Spleen (tissue), 11 donors: ENCODE measurements around the gene FBN2. TPM values are rescaled to one million over a fixed set of nuclear protein-coding genes. Genes with fewer than 3 reads are reported as not detected.

Experiments
- DNase-seq: peaks from one replicate; pipeline ENCODE4 v3.0.0-alpha.2; 2020
- H3K27ac ChIP-seq, 8 donors: fragments of 200-600 bp; sonication (generic) in 7 of 8; 1 replicate in 4 of 8; 2 replicates in 4 of 8; pipeline versions ENCODE4 v1.5.0 to v1.8.0; 2016 to 2021; ENCODE audit warnings: inconsistent platforms in 4 of 8, mild to moderate bottlenecking in 4 of 8, moderate library complexity in 1 of 8
- H3K27me3 ChIP-seq, 7 donors: fragments of 200-600 bp; sonication (generic) in 6 of 7; replicated peaks in 1 of 7; 1 replicate in 4 of 7; 2 replicates in 3 of 7; pipeline versions ENCODE4 v1.5.0 to v1.8.0; 2016 to 2021; ENCODE audit warnings: inconsistent platforms in 3 of 7, mild to moderate bottlenecking in 1 of 7
- H3K36me3 ChIP-seq, 6 donors: fragments of 200-600 bp; sonication (generic) in 5 of 6; 1 replicate in 4 of 6; 2 replicates in 2 of 6; pipeline versions ENCODE4 v1.5.0 to v1.8.0; 2016 to 2021; ENCODE audit warnings: inconsistent platforms in 2 of 6
- H3K4me1 ChIP-seq, 6 donors: fragments of 200-600 bp; sonication (generic) in 5 of 6; 1 replicate in 3 of 6; 2 replicates in 3 of 6; pipeline versions ENCODE4 v1.5.0 to v1.8.0; 2016 to 2021; ENCODE audit warnings: inconsistent platforms in 3 of 6
- H3K4me3 ChIP-seq, 8 donors: fragments of 200-600 bp; sonication (generic) in 7 of 8; 1 replicate in 4 of 8; 2 replicates in 4 of 8; pipeline versions ENCODE4 v1.5.0 to v1.8.0; 2016 to 2021; ENCODE audit warnings: inconsistent platforms in 4 of 8, mild to moderate bottlenecking in 4 of 8, moderate library complexity in 2 of 8
- H3K9me3 ChIP-seq, 8 donors: fragments of 200-600 bp; sonication (generic) in 7 of 8; 1 replicate in 4 of 8; 2 replicates in 4 of 8; pipeline versions ENCODE4 v1.5.0 to v1.8.0; 2016 to 2021; ENCODE audit warnings: inconsistent platforms in 4 of 8
- CTCF ChIP-seq, 11 experiments: fragments of 200-600 bp in 7 of 11; fragments of 450-650 bp in 4 of 11; sonication (generic) in 4 of 11; IDR thresholded peaks in 8 of 11; conservative IDR thresholded peaks in 3 of 11; 1 replicate in 7 of 11; 2 replicates in 4 of 11; pipeline versions ENCODE4 v1.4.0 to v1.8.0; 2016 to 2021; ENCODE audit warnings: antibody characterized with exemption in 11 of 11, inconsistent platforms in 4 of 11, mild to moderate bottlenecking in 1 of 11
- POLR2A ChIP-seq, 3 donors: fragments of 450-650 bp; IDR thresholded peaks; one replicate each; pipeline ENCODE4 v1.5.1; 2017; ENCODE audit warnings: antibody characterized with exemption in 3 of 3, mild to moderate bottlenecking in 1 of 3
- POLR2AphosphoS5 ChIP-seq, 3 donors: sonication (generic); formaldehyde crosslinking; IDR thresholded peaks; one replicate each; pipeline ENCODE4 v1.5.1; 2017; ENCODE audit warnings: antibody characterized with exemption in 3 of 3
- WGBS, 5 donors: extraction: QIAGEN DNeasy Blood & Tissue Kit in 3 of 5; methylation state at CpG; one replicate each; pipeline versions ENCODE4 v1.1.5 to v1.1.7; 2013 to 2018; 5-methylcytosine and 5-hydroxymethylcytosine counted together
- intact Hi-C: fragments of 100-400 bp; cut with DNase I; formaldehyde crosslinking; loops from one replicate; pipeline ENCODE4 v1.15.0; 2023; ENCODE audit warnings: low total_unique reads
- polyA plus RNA-seq, 3 donors: library from polyadenylated mRNA; stranded (reverse); fragments of 200-250 nt; gene quantifications; one replicate each; pipeline ENCODE4 v1.2.1, GENCODE V29; 2013
- total RNA-seq, 7 donors: library from RNA; depleted of rRNA in 3 of 7; stranded (reverse); fragments of >200 nt in 3 of 7; fragmentation: NEBNext Ultra II Directional in 4 of 7; extraction: Animal tissue kit (Norgen Biotek cat#: 25700) in 4 of 7; gene quantifications; one replicate each; pipeline versions ENCODE4 v1.1.0 to v1.2.1, GENCODE V29; 2016 to 2021
- donor health status: healthy with polysubstance abuse.
- donor health status: DM: no; HTN: no; CAD: no; lungs with moderate emphysema.
- donor health status: DM: no; HTN: no; CAD: no.
- donor health status: Bipolar disorder and iron deficiency.
- donor health status: healthy.
- donor health status: DM: no; HTN: no; CAD: no.
- donor health status: DM: yes; HTN: yes; CAD: no.

Gene FBN2
- total and polyA plus RNA-seq, 10 donors, result 0.21 to 7.6 (median 2.6) TPM

GRCh38 chr5:128349044-128349858 lies 188.8 kb downstream of the FBN2 start:
- Histone ChIP-seq H3K9me3 (no peaks in the 10 kb centered on the region), H3K4me1 (no peaks in the 10 kb centered on the region), H3K27ac (no peak overlapping the region), H3K27me3 (no peaks in the 10 kb centered on the region), H3K4me3 (no peak overlapping the region), H3K36me3 (no peaks in the 10 kb centered on the region)
- TF ChIP-seq POLR2AphosphoS5 (IDR thresholded peaks at IDR 0.05) (no peak), POLR2A (IDR thresholded peaks at IDR 0.05) (no peak), CTCF (IDR thresholded peaks at IDR 0.05 in 8 of 11, conservative IDR thresholded peaks at IDR 0.05 in 3 of 11) (no peak)
- intact Hi-C loops, result no loop called here
- 70 to 85% (median 77%) methylated on average over 11 of the region's 11 CpGs for WGBS, 5 donors
- DNase-seq, result no peak

- no peaks in the 10 kb centered on the region for H3K9me3 ChIP-seq
- no peak overlapping the region for H3K27ac ChIP-seq
- no peaks in the 10 kb centered on the region for H3K27me3 ChIP-seq
- 65 to 81% (median 66%) methylated on average over 3 of the region's 3 CpGs for WGBS, 5 donors
- no peaks in the 10 kb centered on the region for H3K36me3 ChIP-seq
- DNase-seq, result no peak
- peaks cover 0 to 3% (median 0%) of the 10 kb centered on the region in 6 donors for H3K4me1 ChIP-seq
- H3K4me3 ChIP-seq, result no peak overlapping the region
- intact Hi-C loops, result no loop called here
- no peak for TF ChIP-seq POLR2A (IDR thresholded peaks at IDR 0.05)
- TF ChIP-seq CTCF (IDR thresholded peaks at IDR 0.05 in 8 of 11, conservative IDR thresholded peaks at IDR 0.05 in 3 of 11), result no peak
- TF ChIP-seq POLR2AphosphoS5 (IDR thresholded peaks at IDR 0.05), result no peak
Measured at GRCh38 chr5:128346038-128346437, 192.0 kb downstream of the FBN2 start.

GRCh38 chr5:128345247-128345646 lies 192.8 kb downstream of the FBN2 start:
- Histone ChIP-seq H3K4me1 (peaks cover 0 to 10% (median 0%) of the 10 kb centered on the region in 6 donors), H3K9me3 (no peaks in the 10 kb centered on the region), H3K27ac (no peak overlapping the region), H3K36me3 (no peaks in the 10 kb centered on the region), H3K4me3 (no peak overlapping the region), H3K27me3 (no peaks in the 10 kb centered on the region)
- intact Hi-C loops, result no loop called here
- peak; percentile 73 for DNase-seq
- WGBS, 5 donors, result 87 to 98% (median 95%) methylated on average over 16 of the region's 16 CpGs
- no peak for TF ChIP-seq POLR2AphosphoS5 (IDR thresholded peaks at IDR 0.05)
- TF ChIP-seq POLR2A (IDR thresholded peaks at IDR 0.05), result no peak
- no peak for TF ChIP-seq CTCF (IDR thresholded peaks at IDR 0.05 in 8 of 11, conservative IDR thresholded peaks at IDR 0.05 in 3 of 11)

GRCh38 chr5:128343168-128343567 lies 194.9 kb downstream of the FBN2 start:
- 46 to 74% (median 65%) methylated on average over 4 of the region's 4 CpGs for WGBS, 5 donors
- Histone ChIP-seq H3K27ac (no peak overlapping the region), H3K27me3 (peaks cover 0 to 3% (median 0%) of the 10 kb centered on the region in 7 donors), H3K4me1 (peaks cover 0 to 10% (median 0%) of the 10 kb centered on the region in 6 donors), H3K36me3 (no peaks in the 10 kb centered on the region), H3K4me3 (no peak overlapping the region), H3K9me3 (no peaks in the 10 kb centered on the region)
- TF ChIP-seq POLR2A (IDR thresholded peaks at IDR 0.05), result no peak
- TF ChIP-seq CTCF (IDR thresholded peaks at IDR 0.05 in 8 of 11, conservative IDR thresholded peaks at IDR 0.05 in 3 of 11), result no peak
- no peak for TF ChIP-seq POLR2AphosphoS5 (IDR thresholded peaks at IDR 0.05)
- intact Hi-C loops, result no loop called here
- DNase-seq, result no peak
